ENCODE data around the gene CPT1B. TPM values are rescaled to one million over a fixed set of nuclear protein-coding genes. Genes with fewer than 3 reads are reported as not detected.

The CPT1B gene
- polyA plus RNA-seq, 3 donors, result 12.7 to 19.9 (median 18.2) TPM

DNA sequence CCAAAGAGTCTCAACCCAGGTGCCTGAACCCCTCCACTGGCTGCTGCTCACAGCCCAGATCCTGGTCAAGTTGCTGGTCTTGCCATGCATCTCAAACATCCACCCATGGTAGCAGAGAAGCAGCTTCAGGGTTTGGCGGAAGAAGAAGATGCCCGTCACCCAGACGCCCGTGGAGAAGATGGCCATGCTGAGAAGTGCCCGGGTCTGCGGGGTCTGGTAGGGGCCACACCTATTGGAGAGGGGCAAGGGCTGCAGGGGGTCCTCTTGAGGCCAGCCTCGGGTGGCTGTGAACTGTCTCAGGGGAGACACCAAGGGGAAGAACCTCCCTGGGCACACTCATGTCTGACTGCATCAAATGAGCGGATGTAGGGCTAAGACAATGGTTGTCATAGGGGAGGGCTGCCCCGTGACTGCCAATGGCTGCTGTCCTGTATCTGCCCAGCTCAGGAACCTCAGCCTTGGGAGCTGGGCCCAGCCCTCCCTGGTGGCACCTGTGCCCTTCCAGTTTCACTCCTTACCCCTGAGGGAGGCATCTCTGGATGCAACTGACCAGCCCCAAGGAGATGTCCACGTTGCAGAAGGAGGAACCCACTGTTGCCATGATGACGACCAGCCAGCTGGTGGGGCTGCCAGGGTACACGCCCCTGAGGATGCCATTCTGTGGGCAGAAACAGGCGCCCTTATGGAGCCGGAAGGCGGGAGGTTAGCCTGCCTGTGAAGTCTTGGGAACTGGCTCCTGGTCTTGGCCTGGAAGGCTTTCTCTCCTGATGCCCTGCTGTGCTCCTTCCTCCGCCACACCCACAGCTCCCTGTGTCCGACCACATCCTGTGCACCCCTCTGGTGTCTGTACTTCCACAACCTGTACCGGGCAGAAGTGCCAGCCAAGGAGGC is 1.2 kb downstream of the CPT1B start:
- DNase-seq (ENCODE audit: extremely low read depth in 1 of 11, low read depth in 9 of 11, low spot score in 4 of 11), result no peak

DNA sequence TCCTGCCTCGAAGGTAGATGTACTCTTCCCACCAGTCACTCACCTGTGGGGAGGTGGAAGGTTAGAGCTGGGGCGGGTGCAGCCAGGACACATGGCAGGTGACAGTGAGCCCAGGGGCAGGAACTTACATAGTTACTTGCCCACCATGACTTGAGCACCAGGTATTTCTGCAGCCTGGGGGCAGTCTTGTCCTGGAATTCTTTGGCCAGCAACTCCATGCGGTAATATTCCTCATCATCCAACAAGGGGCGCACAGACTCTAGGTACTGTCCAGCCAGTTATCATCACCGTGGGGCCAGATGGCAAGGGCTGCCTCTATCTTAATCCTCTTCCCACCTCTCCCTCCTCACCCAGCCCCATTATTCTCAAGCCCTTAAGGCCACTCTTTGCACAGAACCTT is 2.2 kb downstream of the CPT1B start:
- DNase-seq (ENCODE audit: extremely low read depth in 1 of 11, low read depth in 9 of 11, low spot score in 4 of 11), result peak in 2 of 11 donors; percentile 32

DNA sequence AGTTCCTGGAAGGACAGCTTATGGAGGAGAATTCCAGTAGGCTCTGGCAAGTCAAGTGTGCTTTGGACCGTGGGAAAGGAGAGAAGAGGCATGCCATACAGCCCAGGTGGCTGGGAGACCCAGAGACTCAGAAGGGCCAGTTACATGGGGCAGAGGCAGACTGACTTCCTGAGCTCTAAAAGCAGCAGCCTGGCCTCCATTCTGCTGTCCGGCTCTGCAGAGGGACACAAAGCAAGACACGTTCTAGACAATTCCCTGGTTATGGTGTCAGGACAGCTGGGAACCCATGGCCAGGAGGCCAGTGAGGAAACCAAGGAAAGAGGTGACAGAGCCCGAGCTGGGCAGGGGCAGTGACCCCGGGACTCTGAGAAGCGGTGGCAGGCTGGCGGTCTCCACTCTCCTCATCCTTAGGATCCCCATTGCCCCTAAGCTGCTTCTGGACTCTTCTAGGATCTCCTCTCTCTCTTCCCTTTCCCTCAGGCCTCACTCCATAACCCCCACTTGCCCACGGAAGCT is 2.7 kb downstream of the CPT1B start:
- DNase-seq (ENCODE audit: extremely low read depth in 1 of 11, low read depth in 9 of 11, low spot score in 4 of 11), result no peak

DNA sequence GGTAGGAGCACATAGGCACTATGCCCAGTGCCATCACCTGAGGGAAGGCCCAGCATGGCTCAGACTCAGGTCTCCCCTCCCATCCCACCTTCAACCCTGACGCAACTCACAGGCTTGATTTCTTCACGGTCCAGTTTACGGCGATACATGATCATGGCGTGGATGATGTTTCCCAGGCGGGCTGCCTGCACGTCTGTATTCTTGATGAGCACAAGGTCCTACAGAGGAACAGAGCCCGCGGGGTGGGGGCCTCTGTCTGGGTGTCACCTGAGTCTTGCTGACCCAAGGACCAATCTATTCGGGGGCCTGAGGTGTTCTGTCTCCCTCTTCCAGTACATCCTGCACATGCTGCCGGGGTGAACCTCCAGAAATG is 3.9 kb downstream of the CPT1B start:
- no peak for DNase-seq (ENCODE audit: extremely low read depth in 1 of 11, low read depth in 9 of 11, low spot score in 4 of 11)

DNA sequence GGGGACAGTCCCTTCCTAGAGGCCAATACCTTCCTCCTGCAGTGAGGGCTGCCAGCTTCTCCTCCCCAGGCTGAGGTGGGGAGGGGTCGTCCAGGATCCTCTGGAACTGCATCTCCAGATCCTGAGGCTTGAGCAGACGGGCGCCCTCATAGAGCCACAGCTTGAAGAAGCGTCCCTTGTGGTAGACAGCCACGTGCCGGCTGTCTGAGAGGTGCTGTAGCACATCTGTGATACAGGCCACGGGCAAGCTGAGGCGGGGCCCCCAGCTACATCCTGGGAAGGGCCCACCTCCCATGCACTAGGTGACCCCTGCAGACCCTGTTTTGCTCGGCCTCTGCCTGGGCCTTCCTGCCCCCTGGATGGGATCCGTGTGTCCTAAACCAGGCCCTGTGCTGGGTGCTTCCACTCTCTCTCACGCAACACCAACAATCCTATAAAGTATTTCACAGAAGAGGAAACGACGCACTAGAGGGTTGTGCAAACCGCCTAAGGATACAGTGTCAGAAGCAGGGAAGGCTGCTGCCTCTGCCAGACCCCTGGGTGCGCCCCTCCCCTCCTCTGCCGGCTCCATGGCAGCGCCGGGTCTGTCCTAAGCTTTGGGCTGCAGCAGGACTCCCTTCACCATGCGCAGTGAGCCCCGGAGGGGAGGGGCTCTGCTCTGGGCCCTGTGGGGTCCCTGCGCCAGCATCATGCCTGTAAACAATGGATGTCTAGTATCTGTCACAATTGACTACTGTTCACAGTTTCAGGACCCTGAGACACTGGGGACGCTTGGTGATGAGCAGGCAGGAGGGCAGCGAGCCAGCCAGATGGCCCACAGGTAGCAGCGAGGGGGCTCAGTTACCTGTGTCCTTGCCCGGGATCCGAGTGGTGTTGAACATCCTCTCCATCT is 4.5 kb downstream of the CPT1B start:
- DNase-seq (ENCODE audit: extremely low read depth in 1 of 11, low read depth in 9 of 11, low spot score in 4 of 11), result no peak

DNA sequence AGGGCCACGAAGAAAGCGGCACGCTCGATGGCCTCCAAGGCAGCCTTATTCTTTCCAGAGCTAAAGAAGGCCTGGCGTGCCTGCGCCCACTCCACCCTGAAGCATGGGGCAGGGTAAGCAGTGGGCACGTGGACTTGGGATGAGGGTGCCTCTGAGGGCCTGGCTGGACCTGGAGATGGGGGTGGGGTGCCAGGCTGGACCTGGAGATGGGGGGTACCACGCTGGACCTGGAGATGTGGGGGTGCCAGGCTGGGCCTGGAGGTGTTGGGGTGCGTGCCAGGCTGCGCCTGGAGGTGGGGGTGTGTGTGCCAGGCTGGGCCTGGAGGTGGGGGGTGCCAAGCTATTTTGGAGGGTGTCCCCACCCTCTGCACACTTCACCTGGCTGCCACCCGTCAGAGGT is 5.3 kb downstream of the CPT1B start:
- no peak for DNase-seq (ENCODE audit: extremely low read depth in 1 of 11, low read depth in 9 of 11, low spot score in 4 of 11)

DNA sequence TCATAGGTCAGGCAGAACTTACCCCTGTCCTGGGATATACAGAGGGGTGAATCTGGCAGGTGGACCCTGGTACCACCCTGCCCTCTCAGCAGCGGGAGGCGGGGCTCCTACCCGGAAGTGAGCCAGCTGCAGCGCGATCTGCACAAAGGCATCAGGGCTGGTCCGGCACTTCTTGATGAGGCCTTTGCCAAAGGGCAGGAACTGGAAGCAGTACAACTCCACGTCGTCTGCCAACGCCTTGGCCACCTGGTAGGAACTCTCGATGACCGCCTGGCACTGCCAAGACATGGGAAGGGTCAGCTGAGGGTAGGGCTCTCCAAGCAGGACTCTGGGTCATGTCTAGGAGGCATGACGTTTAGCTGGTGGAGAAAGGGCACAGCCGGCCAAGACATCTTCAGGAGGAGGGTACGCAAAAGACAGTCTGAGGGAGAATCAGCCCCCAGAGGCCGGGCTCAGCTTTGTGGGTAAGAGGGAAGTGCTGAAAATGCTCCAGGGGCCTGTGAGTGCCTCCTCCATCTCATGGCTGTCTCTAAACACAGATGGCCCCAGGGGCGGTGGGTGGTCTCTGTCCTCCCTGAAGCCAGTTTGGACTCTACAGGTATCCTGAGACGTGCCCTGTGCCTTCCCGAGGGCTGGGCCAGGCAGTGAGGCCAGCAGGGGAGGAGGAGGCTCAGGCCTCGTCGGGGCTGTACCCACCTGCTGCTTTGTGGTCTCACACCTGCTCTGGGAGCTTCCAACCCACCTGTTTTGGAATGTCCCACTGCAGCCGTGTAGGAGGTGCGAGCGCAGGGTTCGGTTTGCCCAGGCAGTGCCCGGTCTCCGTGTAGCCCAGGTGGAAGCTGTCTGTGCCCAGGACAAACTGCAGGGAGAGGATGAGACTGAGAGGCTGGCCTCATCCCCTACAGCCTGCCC is 6.7 kb downstream of the CPT1B start:
- DNase-seq (ENCODE audit: extremely low read depth in 1 of 11, low read depth in 9 of 11, low spot score in 4 of 11), result no peak

DNA sequence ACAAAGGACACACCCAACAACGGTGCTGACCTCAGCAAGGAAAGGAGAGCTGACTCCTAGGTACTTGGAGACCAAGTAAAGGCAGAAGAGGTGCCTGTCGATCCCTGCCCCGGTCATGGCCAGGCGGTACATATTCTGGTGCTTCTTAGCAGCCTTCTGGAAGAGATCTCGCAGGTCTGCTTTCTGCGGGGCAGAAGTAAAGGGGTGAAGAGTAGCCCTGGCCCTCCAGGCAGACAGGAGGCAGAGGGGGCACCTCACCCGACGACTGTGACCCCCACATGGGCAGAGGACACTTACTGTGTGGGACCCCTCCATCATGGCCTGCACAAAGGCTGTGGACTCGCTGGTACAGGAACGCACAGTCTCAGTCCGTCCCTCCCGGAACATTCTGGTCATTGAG is 7.4 kb downstream of the CPT1B start:
- no peak for DNase-seq (ENCODE audit: extremely low read depth in 1 of 11, low read depth in 9 of 11, low spot score in 4 of 11)

DNA sequence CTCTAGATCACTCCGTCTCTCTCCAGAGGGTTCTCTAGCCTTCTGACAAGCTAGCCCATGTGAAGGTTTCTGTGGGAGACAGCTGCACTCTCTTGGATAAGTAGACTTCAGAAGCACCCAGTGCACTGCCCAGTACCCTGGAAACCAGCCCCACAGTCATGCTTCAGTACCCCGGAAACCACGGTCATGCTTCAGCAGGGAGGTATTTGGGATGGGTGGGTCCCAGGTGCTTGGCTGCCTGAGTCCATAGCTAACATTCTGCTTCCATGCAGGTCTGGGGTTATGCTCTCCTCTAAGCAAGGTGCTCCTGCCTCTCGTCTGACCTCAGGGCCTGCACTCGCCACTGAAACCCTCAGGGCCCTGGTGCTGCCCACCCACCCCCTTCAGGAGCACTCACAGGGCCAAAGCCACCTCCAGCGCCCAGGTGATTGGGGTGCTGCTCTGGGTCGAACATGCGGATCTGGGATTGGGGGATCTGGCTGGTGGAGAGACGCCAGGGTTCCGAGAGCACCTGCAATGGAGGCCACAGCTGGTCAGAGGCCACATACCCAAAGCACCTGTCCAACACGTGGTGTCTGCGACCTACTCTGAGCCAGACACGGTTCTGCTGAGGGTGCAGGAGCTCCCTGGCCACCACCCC is 8.2 kb downstream of the CPT1B start:
- DNase-seq (ENCODE audit: extremely low read depth in 1 of 11, low read depth in 9 of 11, low spot score in 4 of 11), result no peak

DNA sequence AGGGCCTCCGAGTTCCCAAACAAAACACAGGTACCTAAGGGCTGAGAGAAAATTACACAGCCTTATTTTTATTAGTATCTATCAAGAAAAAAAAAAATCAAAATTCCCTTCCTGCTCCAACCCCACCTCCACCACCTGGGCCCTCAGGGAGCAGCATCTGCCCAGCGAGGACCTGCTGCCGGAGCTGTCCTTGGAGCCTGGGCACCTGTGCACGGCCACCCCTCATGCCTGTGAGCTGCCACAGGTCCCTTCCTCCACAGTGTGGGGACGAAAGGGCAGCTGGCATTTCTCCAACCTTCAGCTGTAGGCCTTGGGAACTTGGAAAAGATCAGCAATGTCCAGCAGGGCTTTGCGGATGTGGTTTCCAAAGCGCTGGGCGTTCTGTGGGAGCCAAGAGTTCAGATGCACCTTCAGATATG is 9.2 kb downstream of the CPT1B start:
- no peak for DNase-seq (ENCODE audit: extremely low read depth in 1 of 11, low read depth in 9 of 11, low spot score in 4 of 11)

DNA sequence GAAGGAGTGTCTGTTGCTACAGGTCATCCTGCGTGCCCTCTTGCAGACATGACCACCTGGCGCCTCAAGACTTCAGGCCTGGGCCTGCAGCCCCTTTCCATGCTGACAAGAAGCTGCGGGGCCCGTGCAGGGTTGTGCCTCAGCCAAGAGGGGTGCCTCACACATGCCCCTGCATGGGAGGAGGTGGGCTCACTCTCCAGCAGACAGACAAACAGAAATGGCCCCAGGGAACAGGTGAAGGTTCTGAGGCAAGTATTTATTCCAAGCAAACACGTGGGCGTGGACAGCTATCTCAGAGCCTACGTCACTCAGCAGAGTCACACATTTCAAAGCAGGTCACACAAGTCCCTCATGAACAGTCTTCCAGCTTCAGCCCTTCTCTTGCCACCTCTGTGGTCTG is 9.6 kb downstream of the CPT1B start:
- DNase-seq (ENCODE audit: extremely low read depth in 1 of 11, low read depth in 9 of 11, low spot score in 4 of 11), result no peak

DNA sequence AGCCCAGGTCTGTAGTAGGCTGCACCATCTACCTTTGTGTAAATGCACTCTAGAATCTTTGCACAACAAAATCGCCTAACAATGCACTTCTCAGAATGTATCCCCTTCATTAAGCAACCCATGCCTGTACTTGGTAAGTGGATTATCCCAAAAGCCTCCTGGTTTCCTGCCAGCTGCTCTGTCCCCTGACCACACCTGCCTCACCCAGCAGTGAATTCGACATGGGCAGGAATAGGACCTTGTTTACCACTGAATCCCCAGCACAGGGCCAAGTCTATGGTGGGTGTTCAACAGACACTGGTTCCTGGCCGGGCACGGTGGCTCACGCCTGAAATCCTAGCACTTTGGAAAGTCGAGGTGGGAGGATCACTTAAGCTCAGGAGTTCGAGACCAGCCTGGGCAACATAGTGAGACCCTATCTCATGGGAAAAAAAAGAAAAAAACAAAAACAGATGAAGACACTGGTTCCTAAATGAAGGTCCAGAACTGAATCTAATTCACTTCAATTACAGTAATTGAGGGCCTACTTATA is 10.4 kb downstream of the CPT1B start:
- DNase-seq (ENCODE audit: extremely low read depth in 1 of 11, low read depth in 9 of 11, low spot score in 4 of 11), result no peak

DNA sequence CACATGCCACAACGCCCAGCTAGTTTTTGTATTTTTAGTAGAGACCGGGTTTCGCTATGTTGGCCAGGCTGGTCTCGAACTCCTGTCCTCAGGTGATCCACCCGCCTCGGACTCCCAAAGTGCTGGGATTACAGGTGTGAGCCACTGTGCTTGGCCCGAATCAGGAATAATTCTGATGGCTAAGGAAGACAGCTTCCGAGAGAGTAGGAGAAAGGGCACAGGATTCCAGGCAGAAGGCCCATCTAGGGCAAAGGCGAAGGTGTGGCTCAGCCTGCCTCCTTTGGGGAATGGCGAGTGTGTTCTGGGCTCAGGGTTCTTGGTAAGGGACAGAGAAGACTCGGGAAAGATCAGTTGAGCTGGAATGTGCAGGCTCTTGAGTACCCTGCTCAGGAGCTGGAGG is 13.9 kb downstream of the CPT1B start:
- no peak for DNase-seq (ENCODE audit: extremely low read depth in 1 of 11, low read depth in 9 of 11, low spot score in 4 of 11)

DNA sequence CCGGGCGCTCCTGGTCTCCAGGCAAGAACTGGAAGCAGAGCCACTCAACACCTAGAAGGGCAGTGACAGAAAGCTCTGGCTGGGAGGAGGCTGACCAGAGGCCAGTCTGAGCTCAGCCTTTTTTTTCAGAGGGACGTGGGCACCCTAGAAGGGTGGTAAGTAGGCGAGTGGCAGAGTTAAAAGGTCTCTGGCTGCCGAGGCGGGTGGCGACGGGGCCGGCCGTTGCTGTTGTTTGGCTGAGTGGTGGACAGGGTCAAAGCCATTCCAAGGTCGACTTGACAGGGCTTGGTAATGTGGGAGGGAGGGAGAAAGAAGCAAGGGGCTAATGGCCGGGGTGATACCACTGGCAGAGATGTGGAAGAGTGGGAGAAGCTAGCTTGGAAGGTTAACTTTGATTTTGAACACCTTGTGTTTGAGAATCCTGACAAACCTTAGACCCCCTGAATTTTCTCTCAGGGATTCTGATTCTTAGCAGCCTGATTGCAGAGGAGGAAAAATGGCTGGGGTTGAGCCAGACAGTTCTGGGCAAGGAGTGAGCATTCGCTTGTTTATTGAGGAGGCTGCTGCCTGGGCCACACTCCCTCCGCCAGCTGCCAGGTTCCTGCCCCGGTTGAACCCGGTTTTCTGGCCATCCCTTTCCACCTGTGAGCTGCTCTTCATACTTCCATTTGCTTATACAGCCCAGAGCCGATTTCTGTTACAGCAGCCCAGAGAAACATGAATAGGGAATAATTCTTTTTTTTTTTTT is 14.6 kb downstream of the CPT1B start:
- no peak for DNase-seq (ENCODE audit: extremely low read depth in 1 of 11, low read depth in 9 of 11, low spot score in 4 of 11)

DNA sequence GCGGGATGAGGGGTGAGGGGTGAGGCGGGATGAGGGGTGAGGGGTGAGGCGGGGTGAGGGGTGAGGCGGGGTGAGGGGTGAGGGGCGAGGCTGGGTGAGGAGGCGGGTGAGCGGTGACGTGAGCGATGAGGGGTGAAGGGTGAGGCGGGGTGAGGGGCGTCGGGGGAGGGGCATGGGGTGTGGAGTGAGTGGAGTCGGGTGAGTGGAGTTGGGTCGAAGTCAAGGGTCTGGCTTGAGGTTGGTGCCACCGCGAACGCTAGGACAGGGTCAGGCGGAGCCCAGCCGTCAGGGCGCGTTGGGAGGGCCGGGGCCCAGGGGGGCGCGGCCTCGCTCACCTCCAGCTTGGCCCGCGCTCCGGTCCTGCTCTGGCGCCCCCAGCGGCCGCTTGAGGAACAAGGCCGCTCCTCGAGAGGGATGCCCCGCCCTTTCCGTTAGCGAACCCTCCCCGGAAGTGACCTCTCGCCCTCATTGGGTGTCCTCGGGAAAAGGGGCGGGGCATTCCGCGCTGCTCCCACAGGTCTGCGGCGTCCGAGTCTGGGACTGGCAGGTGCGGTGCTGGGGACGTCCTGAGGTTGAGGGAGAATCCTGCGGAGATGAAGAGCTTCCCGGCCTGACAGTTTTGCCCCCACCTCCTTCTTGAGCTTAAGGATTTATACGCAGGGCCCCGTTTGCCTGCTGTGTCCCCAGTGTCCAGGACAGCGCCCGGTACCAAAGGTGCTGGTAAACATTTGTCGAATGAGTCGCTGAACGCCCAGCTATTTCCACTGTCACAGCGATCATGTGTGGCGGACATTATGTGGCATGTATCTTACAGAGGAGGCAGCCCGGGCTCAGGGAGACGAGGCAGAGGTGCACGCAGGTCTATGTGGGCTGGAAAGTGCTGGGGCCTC is 15.5 kb downstream of the CPT1B start, which contains the start of gene SYCE3:
Gene SYCE3, minus strand, starts transcription at position 397 of the 890 bp plus-strand sequence. CDS start 6,514 bp downstream, outside the sequence.
- peak; percentile 81 to 93 (median 89) for DNase-seq (ENCODE audit: extremely low read depth in 1 of 11, low read depth in 9 of 11, low spot score in 4 of 11)

Measured in renal cortex interstitium (tissue), 11 donors.